ENCODE measurements around the gene SMIM1. TPM values are rescaled to one million over a fixed set of nuclear protein-coding genes. Genes with fewer than 3 reads are reported as not detected.
"Not testable (repeated sequence)": the region's sequence is repeated elsewhere in the genome, so short reads cannot be mapped to it uniquely, and the experiment has no call there.

The SMIM1 gene
- total RNA-seq, 1 experiment from 2014 or later = 2.7 TPM

- peaks cover 6% of the 10 kb centered on the region for H3K36me3 Mint-ChIP-seq (ENCODE audit: insufficient read depth, unreplicated experiment)
These were observed 25.6 kb upstream of the SMIM1 start for GRCh38 chr1:3746830-3747521.

GRCh38 chr1:3747522-3747848 is 25.1 kb upstream of the SMIM1 start:
- Mint-ChIP-seq H3K9me3 (ENCODE audit: low read depth, unreplicated experiment) (no peaks in the 10 kb centered on the region), H3K4me1 (ENCODE audit: low read depth, unreplicated experiment) (peaks cover 8% of the 10 kb centered on the region), H3K27me3 (ENCODE audit: unreplicated experiment) (peaks cover 30% of the 10 kb centered on the region), H3K36me3 (ENCODE audit: insufficient read depth, unreplicated experiment) (peaks cover 6% of the 10 kb centered on the region), H3K27ac (ENCODE audit: unreplicated experiment) (no peak overlapping the region), H3K4me3 (ENCODE audit: low read depth, unreplicated experiment) (peak overlapping the region; percentile 24)
- intact Hi-C loops (cut with micrococcal nuclease; ENCODE audit: unreplicated experiment) = no loop called here
- CTCF ChIA-PET = no interaction called here
- TF ChIP-seq CTCF (IDR thresholded peaks at IDR 0.05; ENCODE audit: unreplicated experiment) = no peak
- no peak for DNase-seq
- no TSS peak for BruUV-seq (replicated peaks)

More at GRCh38 chr1:3746830-3747521, 25.6 kb upstream of the SMIM1 start:
- DNase-seq = peak; percentile 81
- Mint-ChIP-seq H3K27me3 (ENCODE audit: unreplicated experiment) (peaks cover 25% of the 10 kb centered on the region), H3K27ac (ENCODE audit: unreplicated experiment) (no peak overlapping the region), H3K9me3 (ENCODE audit: low read depth, unreplicated experiment) (no peaks in the 10 kb centered on the region), H3K4me1 (ENCODE audit: low read depth, unreplicated experiment) (peaks cover 8% of the 10 kb centered on the region), H3K4me3 (ENCODE audit: low read depth, unreplicated experiment) (peak overlapping the region; percentile 24)
- intact Hi-C loops (cut with micrococcal nuclease; ENCODE audit: unreplicated experiment) = no loop called here
- BruUV-seq (replicated peaks) = no TSS peak
- no peak for TF ChIP-seq CTCF (IDR thresholded peaks at IDR 0.05; ENCODE audit: unreplicated experiment)
- CTCF ChIA-PET = no interaction called here

GRCh38 chr1:3747903-3748302 is 24.6 kb upstream of the SMIM1 start:
- no TSS peak for BruUV-seq (replicated peaks)
- H3K9me3 Mint-ChIP-seq (ENCODE audit: low read depth, unreplicated experiment) = no peaks in the 10 kb centered on the region
- peaks cover 8% of the 10 kb centered on the region for H3K4me1 Mint-ChIP-seq (ENCODE audit: low read depth, unreplicated experiment)
- H3K27ac Mint-ChIP-seq (ENCODE audit: unreplicated experiment) = no peak overlapping the region
- no peak for DNase-seq
- intact Hi-C loops (cut with micrococcal nuclease; ENCODE audit: unreplicated experiment) = no loop called here
- CTCF ChIA-PET = no interaction called here
- TF ChIP-seq CTCF (IDR thresholded peaks at IDR 0.05; ENCODE audit: unreplicated experiment) = no peak
- peaks cover 6% of the 10 kb centered on the region for H3K36me3 Mint-ChIP-seq (ENCODE audit: insufficient read depth, unreplicated experiment)
- H3K27me3 Mint-ChIP-seq (ENCODE audit: unreplicated experiment) = peaks cover 34% of the 10 kb centered on the region
- H3K4me3 Mint-ChIP-seq (ENCODE audit: low read depth, unreplicated experiment) = peak overlapping the region; percentile 24

- DNase-seq; BruUV-seq (replicated peaks); H3K36me3 Mint-ChIP-seq (ENCODE audit: insufficient read depth, unreplicated experiment); CTCF ChIA-PET; H3K9me3 Mint-ChIP-seq (ENCODE audit: low read depth, unreplicated experiment); H3K4me1 Mint-ChIP-seq (ENCODE audit: low read depth, unreplicated experiment); H3K4me3 Mint-ChIP-seq (ENCODE audit: low read depth, unreplicated experiment); H3K27ac Mint-ChIP-seq (ENCODE audit: unreplicated experiment); intact Hi-C loops (cut with micrococcal nuclease; ENCODE audit: unreplicated experiment): not testable (repeated sequence)
- H3K27me3 Mint-ChIP-seq (ENCODE audit: unreplicated experiment) = peaks cover 35% of the 10 kb centered on the region
These were observed 24.1 kb upstream of the SMIM1 start for GRCh38 chr1:3748316-3748900.

- H3K4me1 Mint-ChIP-seq (ENCODE audit: low read depth, unreplicated experiment) = peaks cover 8% of the 10 kb centered on the region
- peaks cover 35% of the 10 kb centered on the region for H3K27me3 Mint-ChIP-seq (ENCODE audit: unreplicated experiment)
- no peak overlapping the region for H3K4me3 Mint-ChIP-seq (ENCODE audit: low read depth, unreplicated experiment)
- no peak overlapping the region for H3K27ac Mint-ChIP-seq (ENCODE audit: unreplicated experiment)
- CTCF ChIA-PET = no interaction called here
- H3K9me3 Mint-ChIP-seq (ENCODE audit: low read depth, unreplicated experiment) = no peaks in the 10 kb centered on the region
- TF ChIP-seq CTCF (IDR thresholded peaks at IDR 0.05; ENCODE audit: unreplicated experiment) = no peak
- H3K36me3 Mint-ChIP-seq (ENCODE audit: insufficient read depth, unreplicated experiment) = peaks cover 6% of the 10 kb centered on the region
- no peak for DNase-seq
- intact Hi-C loops (cut with micrococcal nuclease; ENCODE audit: unreplicated experiment) = no loop called here
- no TSS peak for BruUV-seq (replicated peaks)
These were observed 23.0 kb upstream of the SMIM1 start for GRCh38 chr1:3749512-3749911.
